HG03135 (cell line): Measurements from ENCODE around the gene PTPN7.
"Not testable (repeated sequence)": the region's sequence is repeated elsewhere in the genome, so short reads cannot be mapped to it uniquely, and the experiment has no call there.

ENCODE experiments used
- ATAC-seq: cut with Tn5 transposase; IDR thresholded peaks from one replicate; pipeline ENCODE4 v1.9.1; 2021; ENCODE audit warnings: mild to moderate bottlenecking, moderate library complexity; ENCODE audit not compliant: unreplicated experiment

The PTPN7 gene

GRCh38 chr1:202167708-202168415 lies 7.5 kb upstream of the PTPN7 start:
- no peak for ATAC-seq

- not testable (repeated sequence) for ATAC-seq
Observed at GRCh38 chr1:202167054-202167453, 6.7 kb upstream of the PTPN7 start.

- ATAC-seq = no peak
Observed at GRCh38 chr1:202165942-202166843, 5.8 kb upstream of the PTPN7 start.

- no peak for ATAC-seq
Observed at GRCh38 chr1:202165267-202165941, 5.0 kb upstream of the PTPN7 start.

- ATAC-seq = no peak
Observed at GRCh38 chr1:202164271-202165037, 4.1 kb upstream of the PTPN7 start.

GRCh38 chr1:202163281-202164270 lies 3.2 kb upstream of the PTPN7 start:
- no peak for ATAC-seq

GRCh38 chr1:202162418-202163280 lies 2.2 kb upstream of the PTPN7 start:
- ATAC-seq = no peak

- ATAC-seq = no peak
Observed at GRCh38 chr1:202162047-202162417, 1.6 kb upstream of the PTPN7 start.

- ATAC-seq = no peak
Observed at GRCh38 chr1:202161151-202162046, 997 bp upstream of the PTPN7 start.

- ATAC-seq = no peak
Observed at GRCh38 chr1:202159534-202160371, 649 bp downstream of the PTPN7 start.

- ATAC-seq = no peak
Observed at GRCh38 chr1:202158810-202159533, 1.4 kb downstream of the PTPN7 start.

- no peak for ATAC-seq
Observed at GRCh38 chr1:202157945-202158344, 2.5 kb downstream of the PTPN7 start.

GRCh38 chr1:202156590-202156989 lies 3.8 kb downstream of the PTPN7 start:
- no peak for ATAC-seq

GRCh38 chr1:202155478-202156021 lies 4.9 kb downstream of the PTPN7 start:
- no peak for ATAC-seq

GRCh38 chr1:202154766-202155477 lies 5.5 kb downstream of the PTPN7 start:
- no peak for ATAC-seq
